ENCODE results near the gene MIA2. TPM values are rescaled to one million over a fixed set of nuclear protein-coding genes. Genes with fewer than 3 reads are reported as not detected.

MIA2 gene
- total and polyA plus RNA-seq, 2 donors from 2014 or later: 63.2 to 65.6 TPM

- H3K9me3 ChIP-seq (ENCODE audit: control insufficient read depth in 2 of 3, insufficient read depth in 1 of 3, low read length in 3 of 3): no peaks in the 10 kb centered on the region
- H3K9ac ChIP-seq (ENCODE audit: low read length in 3 of 3): no peak overlapping the region
- no peak for DNase-seq
- no peak overlapping the region for H3K27ac ChIP-seq (ENCODE audit: low read depth in 2 of 2, low read length in 2 of 2)
- no peak for FAIRE-seq
- no peaks in the 10 kb centered on the region for H3K36me3 ChIP-seq (ENCODE audit: control insufficient read depth in 2 of 3, insufficient read depth in 3 of 3, low read length in 3 of 3)
- peaks cover 0 to 5% (median 3%) of the 10 kb centered on the region in 3 donors for H3K4me1 ChIP-seq (ENCODE audit: control insufficient read depth in 2 of 3, insufficient read depth in 2 of 3, low read depth in 1 of 3, low read length in 3 of 3)
- H3K4me3 ChIP-seq (ENCODE audit: low read length in 3 of 3): no peak overlapping the region
- intact Hi-C loops (cut with DNase I): no loop called here
- TF ChIP-seq, protein P1, sequence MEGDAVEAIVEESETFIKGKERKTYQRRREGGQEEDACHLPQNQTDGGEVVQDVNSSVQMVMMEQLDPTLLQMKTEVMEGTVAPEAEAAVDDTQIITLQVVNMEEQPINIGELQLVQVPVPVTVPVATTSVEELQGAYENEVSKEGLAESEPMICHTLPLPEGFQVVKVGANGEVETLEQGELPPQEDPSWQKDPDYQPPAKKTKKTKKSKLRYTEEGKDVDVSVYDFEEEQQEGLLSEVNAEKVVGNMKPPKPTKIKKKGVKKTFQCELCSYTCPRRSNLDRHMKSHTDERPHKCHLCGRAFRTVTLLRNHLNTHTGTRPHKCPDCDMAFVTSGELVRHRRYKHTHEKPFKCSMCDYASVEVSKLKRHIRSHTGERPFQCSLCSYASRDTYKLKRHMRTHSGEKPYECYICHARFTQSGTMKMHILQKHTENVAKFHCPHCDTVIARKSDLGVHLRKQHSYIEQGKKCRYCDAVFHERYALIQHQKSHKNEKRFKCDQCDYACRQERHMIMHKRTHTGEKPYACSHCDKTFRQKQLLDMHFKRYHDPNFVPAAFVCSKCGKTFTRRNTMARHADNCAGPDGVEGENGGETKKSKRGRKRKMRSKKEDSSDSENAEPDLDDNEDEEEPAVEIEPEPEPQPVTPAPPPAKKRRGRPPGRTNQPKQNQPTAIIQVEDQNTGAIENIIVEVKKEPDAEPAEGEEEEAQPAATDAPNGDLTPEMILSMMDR (IDR thresholded peaks at IDR 0.05; ENCODE audit: borderline replicate concordance, extremely low read depth, insufficient read depth): no peak
- no peaks in the 10 kb centered on the region for H3K27me3 ChIP-seq (ENCODE audit: control insufficient read depth, insufficient read depth, low read length)
These were observed 188.5 kb downstream of the MIA2 start for GRCh38 chr14:39422243-39422642.

DNA sequence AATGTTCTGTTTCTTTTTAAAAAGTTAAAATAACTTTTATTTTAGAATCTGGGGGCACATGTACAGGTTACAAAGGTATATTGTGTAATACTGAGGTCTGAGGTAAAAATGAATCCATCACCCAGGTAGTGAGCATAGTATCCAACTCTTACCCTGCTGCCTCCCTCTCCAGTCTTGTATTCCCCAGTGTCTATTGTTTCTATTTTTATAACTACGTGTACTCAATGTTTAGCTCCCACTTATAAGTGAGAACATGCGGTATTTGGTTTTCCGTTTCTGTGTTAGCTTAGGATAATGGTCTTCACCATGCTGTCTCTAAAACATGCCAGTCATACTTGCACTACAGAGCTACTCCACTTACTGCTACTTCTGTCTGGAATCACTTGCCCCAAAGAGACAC, 190.1 kb downstream of the MIA2 start:
- H3K4me1 ChIP-seq (ENCODE audit: control insufficient read depth in 2 of 3, insufficient read depth in 2 of 3, low read depth in 1 of 3, low read length in 3 of 3): peaks cover 0 to 5% (median 4%) of the 10 kb centered on the region in 3 donors
- H3K9ac ChIP-seq (ENCODE audit: low read length in 3 of 3): no peak overlapping the region
- H3K36me3 ChIP-seq (ENCODE audit: control insufficient read depth in 2 of 3, insufficient read depth in 3 of 3, low read length in 3 of 3): no peaks in the 10 kb centered on the region
- H3K27me3 ChIP-seq (ENCODE audit: control insufficient read depth, insufficient read depth, low read length): no peaks in the 10 kb centered on the region
- DNase-seq (no peak), FAIRE-seq (no peak)
- intact Hi-C loops (cut with DNase I): no loop called here
- no peak overlapping the region for H3K27ac ChIP-seq (ENCODE audit: low read depth in 2 of 2, low read length in 2 of 2)
- TF ChIP-seq, protein P1 (IDR thresholded peaks at IDR 0.05; ENCODE audit: borderline replicate concordance, extremely low read depth, insufficient read depth): no peak
- H3K4me3 ChIP-seq (ENCODE audit: low read length in 3 of 3): no peak overlapping the region
- H3K9me3 ChIP-seq (ENCODE audit: control insufficient read depth in 2 of 3, insufficient read depth in 1 of 3, low read length in 3 of 3): no peaks in the 10 kb centered on the region

DNA sequence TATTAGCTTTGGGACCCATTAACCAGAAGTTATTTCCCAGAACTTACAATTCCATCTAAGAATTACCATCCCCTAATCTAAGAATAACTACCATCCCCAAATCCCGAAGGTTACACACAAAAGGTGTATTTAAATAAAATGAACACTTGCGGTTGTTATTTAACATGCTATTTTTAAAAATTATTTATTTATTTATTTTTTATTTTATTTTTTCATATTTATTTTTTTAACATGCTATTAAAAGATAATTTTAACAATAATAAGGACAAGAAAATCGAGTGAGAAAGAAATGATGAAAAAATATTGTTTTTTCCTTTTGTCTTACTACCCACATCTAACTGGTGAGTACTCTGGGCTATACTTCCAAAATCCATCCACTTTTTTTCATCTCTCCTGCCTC, 192.2 kb downstream of the MIA2 start:
- H3K9me3 ChIP-seq (ENCODE audit: control insufficient read depth in 2 of 3, insufficient read depth in 1 of 3, low read length in 3 of 3): no peaks in the 10 kb centered on the region
- H3K4me1 ChIP-seq (ENCODE audit: control insufficient read depth in 2 of 3, insufficient read depth in 2 of 3, low read depth in 1 of 3, low read length in 3 of 3): peaks cover 5 to 13% (median 10%) of the 10 kb centered on the region in 3 donors
- intact Hi-C loops (cut with DNase I): no loop called here
- H3K36me3 ChIP-seq (ENCODE audit: control insufficient read depth in 2 of 3, insufficient read depth in 3 of 3, low read length in 3 of 3): no peaks in the 10 kb centered on the region
- FAIRE-seq (peak; percentile 76), DNase-seq (no peak)
- no peak overlapping the region for H3K4me3 ChIP-seq (ENCODE audit: low read length in 3 of 3)
- H3K27ac ChIP-seq (ENCODE audit: low read depth in 2 of 2, low read length in 2 of 2): no peak overlapping the region
- H3K27me3 ChIP-seq (ENCODE audit: control insufficient read depth, insufficient read depth, low read length): no peaks in the 10 kb centered on the region
- no peak overlapping the region for H3K9ac ChIP-seq (ENCODE audit: low read length in 3 of 3)
- TF ChIP-seq, protein P1 (IDR thresholded peaks at IDR 0.05; ENCODE audit: borderline replicate concordance, extremely low read depth, insufficient read depth): no peak

- no peak overlapping the region for H3K27ac ChIP-seq (ENCODE audit: low read depth in 2 of 2, low read length in 2 of 2)
- no peak overlapping the region for H3K9ac ChIP-seq (ENCODE audit: low read length in 3 of 3)
- H3K36me3 ChIP-seq (ENCODE audit: control insufficient read depth in 2 of 3, insufficient read depth in 3 of 3, low read length in 3 of 3): no peaks in the 10 kb centered on the region
- H3K4me1 ChIP-seq (ENCODE audit: control insufficient read depth in 2 of 3, insufficient read depth in 2 of 3, low read depth in 1 of 3, low read length in 3 of 3): peaks cover 5 to 15% (median 10%) of the 10 kb centered on the region in 3 donors
- FAIRE-seq (no peak), DNase-seq (peak in 2 of 5 donors; percentile 38 to 49)
- no peak overlapping the region for H3K4me3 ChIP-seq (ENCODE audit: low read length in 3 of 3)
- intact Hi-C loops (cut with DNase I): no loop called here
- H3K9me3 ChIP-seq (ENCODE audit: control insufficient read depth in 2 of 3, insufficient read depth in 1 of 3, low read length in 3 of 3): no peaks in the 10 kb centered on the region
- H3K27me3 ChIP-seq (ENCODE audit: control insufficient read depth, insufficient read depth, low read length): no peaks in the 10 kb centered on the region
- TF ChIP-seq, protein P1 (IDR thresholded peaks at IDR 0.05; ENCODE audit: borderline replicate concordance, extremely low read depth, insufficient read depth): no peak
These were observed 192.9 kb downstream of the MIA2 start for GRCh38 chr14:39426605-39427004.

Data from kidney (tissue), 14 donors.